Esophagus muscularis mucosa (tissue), 3 donors: ENCODE data around the gene VMO1.
"Not testable (repeated sequence)": the region's sequence is repeated elsewhere in the genome, so short reads cannot be mapped to it uniquely, and the experiment has no call there.

Experiments
- CTCF ChIP-seq, 3 experiments: fragments of 200-600 bp in 2 of 3; fragments of 450-650 bp in 1 of 3; sonication (generic) in 2 of 3; IDR thresholded peaks; one replicate each; pipeline ENCODE4 v1.5.1; 2017 to 2019; ENCODE audit warnings: antibody characterized with exemption in 3 of 3, mild to moderate bottlenecking in 2 of 3, moderate library complexity in 1 of 3
- EP300 ChIP-seq: sonication (generic); formaldehyde crosslinking; IDR thresholded peaks from one replicate; pipeline ENCODE4 v1.6.1; 2017; ENCODE audit warnings: antibody characterized with exemption

GRCh38 chr17:4832829-4833177 lies 46.6 kb upstream of the VMO1 start:
- not testable (repeated sequence) for TF ChIP-seq EP300; CTCF (IDR thresholded peaks at IDR 0.05)
